Measurements from ENCODE around the gene STIMATE. TPM values are rescaled to one million over a fixed set of nuclear protein-coding genes. Genes with fewer than 3 reads are reported as not detected.

Gene STIMATE
- polyA plus RNA-seq, 3 donors: 8.9 to 49.9 (median 11.7) TPM

- no peak overlapping the region for H3K4me2 ChIP-seq (replicated peaks; ENCODE audit: extremely low read depth, low read length, poor library complexity, severe bottlenecking)
- Mint-ChIP-seq H3K4me3 (no peak overlapping the region), H3K27me3 (ENCODE audit: low read depth in 3 of 3) (no peaks in the 10 kb centered on the region), H3K36me3 (peaks cover 47 to 57% of the 10 kb centered on the region in 2 donors), H3K9me3 (no peaks in the 10 kb centered on the region), H3K4me1 (no peaks in the 10 kb centered on the region), H3K27ac (no peak overlapping the region)
- no peaks in the 10 kb centered on the region for H3K27me3 ChIP-seq (ENCODE audit: control insufficient read depth in 2 of 2, insufficient read depth in 2 of 2, low read length in 2 of 2)
- 100% methylated on average over 1 of the region's 3 CpGs for WGBS (ENCODE audit: insufficient coverage)
- peaks cover 48% of the 10 kb centered on the region for H4K20me1 ChIP-seq (ENCODE audit: insufficient read depth, low read length)
- no peaks in the 10 kb centered on the region for H3K79me2 ChIP-seq (ENCODE audit: insufficient read depth, low read length)
- peaks cover 34 to 49% of the 10 kb centered on the region in 2 donors for H3K36me3 ChIP-seq (replicated peaks in 1 of 2; ENCODE audit: control insufficient read depth in 1 of 2, insufficient read depth in 2 of 2, low read length in 2 of 2)
- H3K9ac ChIP-seq (ENCODE audit: insufficient read depth, low read length, poor library complexity, severe bottlenecking): no peak overlapping the region
- no peak for DNase-seq
- H3K9me3 ChIP-seq (replicated peaks in 1 of 2; ENCODE audit: control insufficient read depth in 1 of 2, insufficient read depth in 1 of 2, low read length in 2 of 2): no peaks in the 10 kb centered on the region
- H2AFZ ChIP-seq (ENCODE audit: insufficient read depth, low read depth, low read length, poor library complexity, severe bottlenecking): no peak overlapping the region
- H3K4me3 ChIP-seq (replicated peaks in 1 of 3; ENCODE audit: low read depth in 2 of 3, low read length in 3 of 3): no peak overlapping the region
- TF ChIP-seq CTCF (IDR thresholded peaks at IDR 0.05): no peak
- H3K4me1 ChIP-seq (ENCODE audit: control insufficient read depth in 1 of 2, insufficient read depth in 2 of 2, low read length in 2 of 2): no peaks in the 10 kb centered on the region
- no peak overlapping the region for H3K27ac ChIP-seq (ENCODE audit: low read depth in 1 of 2, low read length in 2 of 2)
- intact Hi-C loops (cut with micrococcal nuclease): loop anchor here in 1 of 2 donors (5.0 kb wide), 1 partner anchor 75 kb away; no protein-coding TSS in a partner anchor
Observed at GRCh38 chr3:52857133-52857532, 40.2 kb downstream of the STIMATE start.

- H4K20me1 ChIP-seq (ENCODE audit: insufficient read depth, low read length): peaks cover 43% of the 10 kb centered on the region
- no peak overlapping the region for H3K27ac ChIP-seq (ENCODE audit: low read depth in 1 of 2, low read length in 2 of 2)
- Mint-ChIP-seq H3K9me3 (no peaks in the 10 kb centered on the region), H3K27me3 (ENCODE audit: low read depth in 3 of 3) (no peaks in the 10 kb centered on the region), H3K27ac (no peak overlapping the region), H3K36me3 (peaks cover 52 to 61% of the 10 kb centered on the region in 2 donors), H3K4me1 (no peaks in the 10 kb centered on the region), H3K4me3 (no peak overlapping the region)
- H3K4me3 ChIP-seq (replicated peaks in 1 of 3; ENCODE audit: low read depth in 2 of 3, low read length in 3 of 3): no peak overlapping the region
- no peak for DNase-seq
- H3K79me2 ChIP-seq (ENCODE audit: insufficient read depth, low read length): no peaks in the 10 kb centered on the region
- H3K36me3 ChIP-seq (replicated peaks in 1 of 2; ENCODE audit: control insufficient read depth in 1 of 2, insufficient read depth in 2 of 2, low read length in 2 of 2): peaks cover 38 to 54% of the 10 kb centered on the region in 2 donors
- H3K27me3 ChIP-seq (ENCODE audit: control insufficient read depth in 2 of 2, insufficient read depth in 2 of 2, low read length in 2 of 2): no peaks in the 10 kb centered on the region
- no peak overlapping the region for H3K9ac ChIP-seq (ENCODE audit: insufficient read depth, low read length, poor library complexity, severe bottlenecking)
- no peak overlapping the region for H2AFZ ChIP-seq (ENCODE audit: insufficient read depth, low read depth, low read length, poor library complexity, severe bottlenecking)
- intact Hi-C loops (cut with micrococcal nuclease): loop anchor here in 1 of 2 donors (5.0 kb wide), 1 partner anchor 76 kb away; no protein-coding TSS in a partner anchor
- TF ChIP-seq CTCF (IDR thresholded peaks at IDR 0.05): no peak
- H3K4me2 ChIP-seq (replicated peaks; ENCODE audit: extremely low read depth, low read length, poor library complexity, severe bottlenecking): no peak overlapping the region
- 84% methylated on average over 4 of the region's 5 CpGs for WGBS (ENCODE audit: insufficient coverage)
- no peaks in the 10 kb centered on the region for H3K4me1 ChIP-seq (ENCODE audit: control insufficient read depth in 1 of 2, insufficient read depth in 2 of 2, low read length in 2 of 2)
- no peaks in the 10 kb centered on the region for H3K9me3 ChIP-seq (replicated peaks in 1 of 2; ENCODE audit: control insufficient read depth in 1 of 2, insufficient read depth in 1 of 2, low read length in 2 of 2)
Observed at GRCh38 chr3:52856666-52857065, 40.7 kb downstream of the STIMATE start.
